Measurements from ENCODE around the gene PIAS3.

DNA sequence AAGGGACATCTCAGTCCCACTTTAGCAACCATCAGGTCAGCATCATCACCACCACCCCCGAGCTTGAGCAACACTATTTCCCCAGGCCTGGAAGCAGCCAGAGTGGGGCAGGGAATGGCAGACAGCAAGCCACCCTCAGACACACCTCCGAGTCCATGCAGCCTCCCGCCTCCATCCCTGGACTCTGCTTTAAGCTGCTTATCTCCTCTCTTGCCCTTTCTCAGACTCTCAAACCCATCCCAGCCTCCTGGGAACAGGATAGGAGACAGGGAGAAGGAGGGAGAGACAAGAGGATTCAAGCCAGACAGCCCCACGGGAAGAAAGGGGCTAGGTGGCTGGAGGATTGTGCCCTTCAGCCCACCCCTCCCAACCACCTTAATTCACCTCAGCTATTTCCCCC is 1.7 kb downstream of the PIAS3 start:
- TF ChIP-seq, protein P1, sequence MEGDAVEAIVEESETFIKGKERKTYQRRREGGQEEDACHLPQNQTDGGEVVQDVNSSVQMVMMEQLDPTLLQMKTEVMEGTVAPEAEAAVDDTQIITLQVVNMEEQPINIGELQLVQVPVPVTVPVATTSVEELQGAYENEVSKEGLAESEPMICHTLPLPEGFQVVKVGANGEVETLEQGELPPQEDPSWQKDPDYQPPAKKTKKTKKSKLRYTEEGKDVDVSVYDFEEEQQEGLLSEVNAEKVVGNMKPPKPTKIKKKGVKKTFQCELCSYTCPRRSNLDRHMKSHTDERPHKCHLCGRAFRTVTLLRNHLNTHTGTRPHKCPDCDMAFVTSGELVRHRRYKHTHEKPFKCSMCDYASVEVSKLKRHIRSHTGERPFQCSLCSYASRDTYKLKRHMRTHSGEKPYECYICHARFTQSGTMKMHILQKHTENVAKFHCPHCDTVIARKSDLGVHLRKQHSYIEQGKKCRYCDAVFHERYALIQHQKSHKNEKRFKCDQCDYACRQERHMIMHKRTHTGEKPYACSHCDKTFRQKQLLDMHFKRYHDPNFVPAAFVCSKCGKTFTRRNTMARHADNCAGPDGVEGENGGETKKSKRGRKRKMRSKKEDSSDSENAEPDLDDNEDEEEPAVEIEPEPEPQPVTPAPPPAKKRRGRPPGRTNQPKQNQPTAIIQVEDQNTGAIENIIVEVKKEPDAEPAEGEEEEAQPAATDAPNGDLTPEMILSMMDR (conservative IDR thresholded peaks at IDR 0.05 in 1 of 2, IDR thresholded peaks at IDR 0.05 in 1 of 2; ENCODE audit: low read depth in 1 of 2, low read length in 2 of 2), result no peak
- TF ChIP-seq EZH2 (IDR thresholded peaks at IDR 0.05; ENCODE audit: low read length, missing control alignments), result no peak

Measured in fibroblast of lung (primary cell).